ENCODE results near the gene AP3S2. TPM values are rescaled to one million over a fixed set of nuclear protein-coding genes. Genes with fewer than 3 reads are reported as not detected.

The AP3S2 gene
- total RNA-seq, 1 experiment from 2014 or later, result 35.7 TPM

GRCh38 chr15:89893696-89894447, at the start of gene AP3S2 (continued):
- 0 out of 2 replicates have a peak, but pooled peaks have one; percentile 21 for TF ChIP-seq ZNF512 (CRISPR knock-in tag; IDR thresholded peaks at IDR 0.05; ENCODE audit: borderline replicate concordance)
- TF ChIP-seq, protein P1, sequence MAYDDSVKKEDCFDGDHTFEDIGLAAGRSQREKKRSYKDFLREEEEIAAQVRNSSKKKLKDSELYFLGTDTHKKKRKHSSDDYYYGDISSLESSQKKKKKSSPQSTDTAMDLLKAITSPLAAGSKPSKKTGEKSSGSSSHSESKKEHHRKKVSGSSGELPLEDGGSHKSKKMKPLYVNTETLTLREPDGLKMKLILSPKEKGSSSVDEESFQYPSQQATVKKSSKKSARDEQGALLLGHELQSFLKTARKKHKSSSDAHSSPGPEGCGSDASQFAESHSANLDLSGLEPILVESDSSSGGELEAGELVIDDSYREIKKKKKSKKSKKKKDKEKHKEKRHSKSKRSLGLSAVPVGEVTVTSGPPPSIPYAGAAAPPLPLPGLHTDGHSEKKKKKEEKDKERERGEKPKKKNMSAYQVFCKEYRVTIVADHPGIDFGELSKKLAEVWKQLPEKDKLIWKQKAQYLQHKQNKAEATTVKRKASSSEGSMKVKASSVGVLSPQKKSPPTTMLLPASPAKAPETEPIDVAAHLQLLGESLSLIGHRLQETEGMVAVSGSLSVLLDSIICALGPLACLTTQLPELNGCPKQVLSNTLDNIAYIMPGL (CRISPR knock-in tag; IDR thresholded peaks at IDR 0.05), result peak; percentile 84; the same call in 1 of the 2 replicates
- TF ChIP-seq ZNF416 (CRISPR knock-in tag; IDR thresholded peaks at IDR 0.05), result peak; percentile 76; the same call in 1 of the 2 replicates
- TF ChIP-seq, protein P2, sequence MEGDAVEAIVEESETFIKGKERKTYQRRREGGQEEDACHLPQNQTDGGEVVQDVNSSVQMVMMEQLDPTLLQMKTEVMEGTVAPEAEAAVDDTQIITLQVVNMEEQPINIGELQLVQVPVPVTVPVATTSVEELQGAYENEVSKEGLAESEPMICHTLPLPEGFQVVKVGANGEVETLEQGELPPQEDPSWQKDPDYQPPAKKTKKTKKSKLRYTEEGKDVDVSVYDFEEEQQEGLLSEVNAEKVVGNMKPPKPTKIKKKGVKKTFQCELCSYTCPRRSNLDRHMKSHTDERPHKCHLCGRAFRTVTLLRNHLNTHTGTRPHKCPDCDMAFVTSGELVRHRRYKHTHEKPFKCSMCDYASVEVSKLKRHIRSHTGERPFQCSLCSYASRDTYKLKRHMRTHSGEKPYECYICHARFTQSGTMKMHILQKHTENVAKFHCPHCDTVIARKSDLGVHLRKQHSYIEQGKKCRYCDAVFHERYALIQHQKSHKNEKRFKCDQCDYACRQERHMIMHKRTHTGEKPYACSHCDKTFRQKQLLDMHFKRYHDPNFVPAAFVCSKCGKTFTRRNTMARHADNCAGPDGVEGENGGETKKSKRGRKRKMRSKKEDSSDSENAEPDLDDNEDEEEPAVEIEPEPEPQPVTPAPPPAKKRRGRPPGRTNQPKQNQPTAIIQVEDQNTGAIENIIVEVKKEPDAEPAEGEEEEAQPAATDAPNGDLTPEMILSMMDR (IDR thresholded peaks at IDR 0.05), result no peak
- no peak for TF ChIP-seq RORB (CRISPR knock-in tag; IDR thresholded peaks at IDR 0.05)
- no peak for TF ChIP-seq GTF2I (CRISPR knock-in tag; conservative IDR thresholded peaks at IDR 0.05)
- TF ChIP-seq NR2C2 (CRISPR knock-in tag; IDR thresholded peaks at IDR 0.05), result 0 out of 2 replicates have a peak, but pooled peaks have one; percentile 54
- no peak for TF ChIP-seq GRHL2 (CRISPR knock-in tag; IDR thresholded peaks at IDR 0.05; ENCODE audit: insufficient replicate concordance, severe bottlenecking)
- TF ChIP-seq FOXP4 (CRISPR knock-in tag; IDR thresholded peaks at IDR 0.05), result peak; percentile 94
- TF ChIP-seq ETV6 (CRISPR knock-in tag; IDR thresholded peaks at IDR 0.05), result peak; percentile 92
- TF ChIP-seq JUN (CRISPR knock-in tag; IDR thresholded peaks at IDR 0.05), result 0 out of 2 replicates have a peak, but pooled peaks have one; percentile 45
- TF ChIP-seq ATF1 (CRISPR knock-in tag; IDR thresholded peaks at IDR 0.05), result no peak
- TF ChIP-seq, protein P3, sequence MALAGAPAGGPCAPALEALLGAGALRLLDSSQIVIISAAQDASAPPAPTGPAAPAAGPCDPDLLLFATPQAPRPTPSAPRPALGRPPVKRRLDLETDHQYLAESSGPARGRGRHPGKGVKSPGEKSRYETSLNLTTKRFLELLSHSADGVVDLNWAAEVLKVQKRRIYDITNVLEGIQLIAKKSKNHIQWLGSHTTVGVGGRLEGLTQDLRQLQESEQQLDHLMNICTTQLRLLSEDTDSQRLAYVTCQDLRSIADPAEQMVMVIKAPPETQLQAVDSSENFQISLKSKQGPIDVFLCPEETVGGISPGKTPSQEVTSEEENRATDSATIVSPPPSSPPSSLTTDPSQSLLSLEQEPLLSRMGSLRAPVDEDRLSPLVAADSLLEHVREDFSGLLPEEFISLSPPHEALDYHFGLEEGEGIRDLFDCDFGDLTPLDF (CRISPR knock-in tag; IDR thresholded peaks at IDR 0.05), result peak; percentile 85
- no peak for TF ChIP-seq OVOL2 (CRISPR knock-in tag; IDR thresholded peaks at IDR 0.05; ENCODE audit: borderline replicate concordance)
- TF ChIP-seq, protein P4, sequence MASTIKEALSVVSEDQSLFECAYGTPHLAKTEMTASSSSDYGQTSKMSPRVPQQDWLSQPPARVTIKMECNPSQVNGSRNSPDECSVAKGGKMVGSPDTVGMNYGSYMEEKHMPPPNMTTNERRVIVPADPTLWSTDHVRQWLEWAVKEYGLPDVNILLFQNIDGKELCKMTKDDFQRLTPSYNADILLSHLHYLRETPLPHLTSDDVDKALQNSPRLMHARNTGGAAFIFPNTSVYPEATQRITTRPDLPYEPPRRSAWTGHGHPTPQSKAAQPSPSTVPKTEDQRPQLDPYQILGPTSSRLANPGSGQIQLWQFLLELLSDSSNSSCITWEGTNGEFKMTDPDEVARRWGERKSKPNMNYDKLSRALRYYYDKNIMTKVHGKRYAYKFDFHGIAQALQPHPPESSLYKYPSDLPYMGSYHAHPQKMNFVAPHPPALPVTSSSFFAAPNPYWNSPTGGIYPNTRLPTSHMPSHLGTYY (CRISPR knock-in tag; IDR thresholded peaks at IDR 0.05), result no peak
- TF ChIP-seq ZNF425 (CRISPR knock-in tag; conservative IDR thresholded peaks at IDR 0.05), result no peak
- peak; percentile 98 for TF ChIP-seq FOXP1 (CRISPR knock-in tag; IDR thresholded peaks at IDR 0.05; ENCODE audit: borderline replicate concordance)
- TF ChIP-seq ZNF317 (CRISPR knock-in tag; IDR thresholded peaks at IDR 0.05; ENCODE audit: borderline replicate concordance, low read depth), result no peak
- TF ChIP-seq RELA (CRISPR knock-in tag; IDR thresholded peaks at IDR 0.05; ENCODE audit: borderline replicate concordance), result no peak
- TF ChIP-seq, protein P5, sequence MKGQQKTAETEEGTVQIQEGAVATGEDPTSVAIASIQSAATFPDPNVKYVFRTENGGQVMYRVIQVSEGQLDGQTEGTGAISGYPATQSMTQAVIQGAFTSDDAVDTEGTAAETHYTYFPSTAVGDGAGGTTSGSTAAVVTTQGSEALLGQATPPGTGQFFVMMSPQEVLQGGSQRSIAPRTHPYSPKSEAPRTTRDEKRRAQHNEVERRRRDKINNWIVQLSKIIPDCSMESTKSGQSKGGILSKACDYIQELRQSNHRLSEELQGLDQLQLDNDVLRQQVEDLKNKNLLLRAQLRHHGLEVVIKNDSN (CRISPR knock-in tag; IDR thresholded peaks at IDR 0.05), result no peak
- TF ChIP-seq ATF6 (CRISPR knock-in tag; IDR thresholded peaks at IDR 0.05), result no peak
- TF ChIP-seq NR3C1 (CRISPR knock-in tag; conservative IDR thresholded peaks at IDR 0.05; ENCODE audit: low read depth), result no peak
- TF ChIP-seq EMX1 (CRISPR knock-in tag; IDR thresholded peaks at IDR 0.05), result no peak
- peak; percentile 94 for TF ChIP-seq SP1 (CRISPR knock-in tag; conservative IDR thresholded peaks at IDR 0.05)
